Fibroblast of peridontal ligament (primary cell): Measurements from ENCODE around the gene ANTXR2.

Experiments used
- DNase-seq: peaks from one replicate; pipeline ENCODE4 v3.0.0-alpha.2; 2010; ENCODE audit errors: extremely low read depth

Gene ANTXR2

GRCh38 chr4:79869597-79870237 is 203.3 kb downstream of the ANTXR2 start:
- no peak for DNase-seq

GRCh38 chr4:79865201-79865597 is 207.8 kb downstream of the ANTXR2 start:
- DNase-seq, result peak; percentile 44

- DNase-seq, result no peak
Measured at GRCh38 chr4:79864500-79865200, 208.4 kb downstream of the ANTXR2 start.

GRCh38 chr4:79863333-79863732 is 209.7 kb downstream of the ANTXR2 start:
- DNase-seq, result no peak

- no peak for DNase-seq
Measured at GRCh38 chr4:79862821-79863220, 210.2 kb downstream of the ANTXR2 start.

GRCh38 chr4:79857811-79858210 is 215.2 kb downstream of the ANTXR2 start:
- DNase-seq, result no peak

- no peak for DNase-seq
Measured at GRCh38 chr4:79856196-79856595, 216.8 kb downstream of the ANTXR2 start.

GRCh38 chr4:79854856-79855502 is 218.1 kb downstream of the ANTXR2 start:
- DNase-seq, result peak; percentile 27

GRCh38 chr4:79852305-79852730 is 220.7 kb downstream of the ANTXR2 start:
- DNase-seq, result peak; percentile 89

GRCh38 chr4:79851625-79852304 is 221.3 kb downstream of the ANTXR2 start:
- DNase-seq, result peak; percentile 48
